ENCODE measurements around the gene TMEM233.

TMEM233 gene

GRCh38 chr12:119589097-119589496 lies 4.5 kb upstream of the TMEM233 start:
- Histone ChIP-seq H3K27ac (ENCODE audit: low read depth, low read length) (no peak overlapping the region), H3K27me3 (ENCODE audit: control insufficient read depth, insufficient read depth, low read length) (peaks cover 5% of the 10 kb centered on the region), H3K36me3 (ENCODE audit: control insufficient read depth, insufficient read depth, low read length) (no peaks in the 10 kb centered on the region), H3K9ac (ENCODE audit: low read length) (no peak overlapping the region), H3K4me1 (ENCODE audit: control insufficient read depth, insufficient read depth, low read length) (no peaks in the 10 kb centered on the region), H3K4me3 (ENCODE audit: low read length) (no peak overlapping the region)

GRCh38 chr12:119589634-119590033 lies 3.9 kb upstream of the TMEM233 start:
- H3K4me3 ChIP-seq (ENCODE audit: low read length) = no peak overlapping the region
- no peaks in the 10 kb centered on the region for H3K4me1 ChIP-seq (ENCODE audit: control insufficient read depth, insufficient read depth, low read length)
- H3K36me3 ChIP-seq (ENCODE audit: control insufficient read depth, insufficient read depth, low read length) = no peaks in the 10 kb centered on the region
- H3K27me3 ChIP-seq (ENCODE audit: control insufficient read depth, insufficient read depth, low read length) = peaks cover 5% of the 10 kb centered on the region
- no peak overlapping the region for H3K27ac ChIP-seq (ENCODE audit: low read depth, low read length)
- H3K9ac ChIP-seq (ENCODE audit: low read length) = no peak overlapping the region

GRCh38 chr12:119592232-119592631 lies 1.3 kb upstream of the TMEM233 start:
- Histone ChIP-seq H3K27ac (ENCODE audit: low read depth, low read length) (no peak overlapping the region), H3K27me3 (ENCODE audit: control insufficient read depth, insufficient read depth, low read length) (peaks cover 5% of the 10 kb centered on the region), H3K4me3 (ENCODE audit: low read length) (no peak overlapping the region), H3K36me3 (ENCODE audit: control insufficient read depth, insufficient read depth, low read length) (no peaks in the 10 kb centered on the region), H3K9ac (ENCODE audit: low read length) (no peak overlapping the region), H3K4me1 (ENCODE audit: control insufficient read depth, insufficient read depth, low read length) (no peaks in the 10 kb centered on the region)

GRCh38 chr12:119594399-119594730 lies 791 bp downstream of the TMEM233 start:
- Histone ChIP-seq H3K9ac (ENCODE audit: low read length) (no peak overlapping the region), H3K27me3 (ENCODE audit: control insufficient read depth, insufficient read depth, low read length) (peaks cover 5% of the 10 kb centered on the region), H3K36me3 (ENCODE audit: control insufficient read depth, insufficient read depth, low read length) (no peaks in the 10 kb centered on the region), H3K4me1 (ENCODE audit: control insufficient read depth, insufficient read depth, low read length) (no peaks in the 10 kb centered on the region), H3K27ac (ENCODE audit: low read depth, low read length) (no peak overlapping the region), H3K4me3 (ENCODE audit: low read length) (peak overlapping the region; percentile 19)

- Histone ChIP-seq H3K27ac (ENCODE audit: low read depth, low read length) (no peak overlapping the region), H3K27me3 (ENCODE audit: control insufficient read depth, insufficient read depth, low read length) (peaks cover 5% of the 10 kb centered on the region), H3K4me3 (ENCODE audit: low read length) (peak overlapping the region; percentile 19), H3K9ac (ENCODE audit: low read length) (no peak overlapping the region), H3K36me3 (ENCODE audit: control insufficient read depth, insufficient read depth, low read length) (no peaks in the 10 kb centered on the region), H3K4me1 (ENCODE audit: control insufficient read depth, insufficient read depth, low read length) (no peaks in the 10 kb centered on the region)
Measured at GRCh38 chr12:119594772-119595445, 1.3 kb downstream of the TMEM233 start.

- H3K9ac ChIP-seq (ENCODE audit: low read length) = no peak overlapping the region
- H3K4me3 ChIP-seq (ENCODE audit: low read length) = no peak overlapping the region
- H3K27me3 ChIP-seq (ENCODE audit: control insufficient read depth, insufficient read depth, low read length) = peaks cover 5% of the 10 kb centered on the region
- no peaks in the 10 kb centered on the region for H3K4me1 ChIP-seq (ENCODE audit: control insufficient read depth, insufficient read depth, low read length)
- H3K36me3 ChIP-seq (ENCODE audit: control insufficient read depth, insufficient read depth, low read length) = no peaks in the 10 kb centered on the region
- H3K27ac ChIP-seq (ENCODE audit: low read depth, low read length) = no peak overlapping the region
Measured at GRCh38 chr12:119598159-119598558, 4.6 kb downstream of the TMEM233 start.

- Histone ChIP-seq H3K4me3 (ENCODE audit: low read length) (no peak overlapping the region), H3K9ac (ENCODE audit: low read length) (no peak overlapping the region), H3K4me1 (ENCODE audit: control insufficient read depth, insufficient read depth, low read length) (no peaks in the 10 kb centered on the region), H3K27ac (ENCODE audit: low read depth, low read length) (no peak overlapping the region), H3K36me3 (ENCODE audit: control insufficient read depth, insufficient read depth, low read length) (no peaks in the 10 kb centered on the region), H3K27me3 (ENCODE audit: control insufficient read depth, insufficient read depth, low read length) (no peaks in the 10 kb centered on the region)
Measured at GRCh38 chr12:119601877-119602733, 8.5 kb downstream of the TMEM233 start.

- Histone ChIP-seq H3K27ac (ENCODE audit: low read depth, low read length) (no peak overlapping the region), H3K36me3 (ENCODE audit: control insufficient read depth, insufficient read depth, low read length) (no peaks in the 10 kb centered on the region), H3K4me1 (ENCODE audit: control insufficient read depth, insufficient read depth, low read length) (no peaks in the 10 kb centered on the region), H3K4me3 (ENCODE audit: low read length) (no peak overlapping the region), H3K27me3 (ENCODE audit: control insufficient read depth, insufficient read depth, low read length) (no peaks in the 10 kb centered on the region), H3K9ac (ENCODE audit: low read length) (no peak overlapping the region)
Measured at GRCh38 chr12:119602734-119603094, 9.1 kb downstream of the TMEM233 start.

- Histone ChIP-seq H3K9ac (ENCODE audit: low read length) (no peak overlapping the region), H3K4me1 (ENCODE audit: control insufficient read depth, insufficient read depth, low read length) (no peaks in the 10 kb centered on the region), H3K27me3 (ENCODE audit: control insufficient read depth, insufficient read depth, low read length) (no peaks in the 10 kb centered on the region), H3K4me3 (ENCODE audit: low read length) (no peak overlapping the region), H3K27ac (ENCODE audit: low read depth, low read length) (no peak overlapping the region), H3K36me3 (ENCODE audit: control insufficient read depth, insufficient read depth, low read length) (no peaks in the 10 kb centered on the region)
Measured at GRCh38 chr12:119603767-119604166, 10.2 kb downstream of the TMEM233 start.

GRCh38 chr12:119609358-119609757 lies 15.8 kb downstream of the TMEM233 start:
- no peak overlapping the region for H3K4me3 ChIP-seq (ENCODE audit: low read length)
- no peaks in the 10 kb centered on the region for H3K36me3 ChIP-seq (ENCODE audit: control insufficient read depth, insufficient read depth, low read length)
- H3K27ac ChIP-seq (ENCODE audit: low read depth, low read length) = no peak overlapping the region
- no peak overlapping the region for H3K9ac ChIP-seq (ENCODE audit: low read length)
- H3K27me3 ChIP-seq (ENCODE audit: control insufficient read depth, insufficient read depth, low read length) = no peaks in the 10 kb centered on the region
- H3K4me1 ChIP-seq (ENCODE audit: control insufficient read depth, insufficient read depth, low read length) = no peaks in the 10 kb centered on the region

GRCh38 chr12:119613319-119613936 lies 19.9 kb downstream of the TMEM233 start:
- Histone ChIP-seq H3K27me3 (ENCODE audit: control insufficient read depth, insufficient read depth, low read length) (no peaks in the 10 kb centered on the region), H3K27ac (ENCODE audit: low read depth, low read length) (no peak overlapping the region), H3K4me3 (ENCODE audit: low read length) (no peak overlapping the region), H3K4me1 (ENCODE audit: control insufficient read depth, insufficient read depth, low read length) (no peaks in the 10 kb centered on the region), H3K36me3 (ENCODE audit: control insufficient read depth, insufficient read depth, low read length) (no peaks in the 10 kb centered on the region), H3K9ac (ENCODE audit: low read length) (no peak overlapping the region)

GRCh38 chr12:119614705-119615104 lies 21.1 kb downstream of the TMEM233 start:
- no peak overlapping the region for H3K4me3 ChIP-seq (ENCODE audit: low read length)
- H3K27me3 ChIP-seq (ENCODE audit: control insufficient read depth, insufficient read depth, low read length) = no peaks in the 10 kb centered on the region
- H3K27ac ChIP-seq (ENCODE audit: low read depth, low read length) = no peak overlapping the region
- H3K9ac ChIP-seq (ENCODE audit: low read length) = no peak overlapping the region
- H3K4me1 ChIP-seq (ENCODE audit: control insufficient read depth, insufficient read depth, low read length) = no peaks in the 10 kb centered on the region
- no peaks in the 10 kb centered on the region for H3K36me3 ChIP-seq (ENCODE audit: control insufficient read depth, insufficient read depth, low read length)
